Stimulated activated naive CD8-positive, alpha-beta T cell treated with anti-CD3 and anti-CD28 coated beads, Interleukin-15, Interleukin-2, amounts not matched to agents 100 U/mL and 50 U/mL, for 24 hours (primary cell): ENCODE results near the gene OTOS.

ENCODE experiments used
- ATAC-seq: fragments of 150-1000 bp; cut with Tn5 transposase; one replicate; pipeline ENCODE4 v1.10.0; 2021
- DNase-seq: peaks from one replicate; pipeline ENCODE4 v3.0.0; 2021

The OTOS gene

GRCh38 chr2:240151477-240152031, 11.1 kb upstream of the OTOS start:
- ATAC-seq, result no peak

DNA sequence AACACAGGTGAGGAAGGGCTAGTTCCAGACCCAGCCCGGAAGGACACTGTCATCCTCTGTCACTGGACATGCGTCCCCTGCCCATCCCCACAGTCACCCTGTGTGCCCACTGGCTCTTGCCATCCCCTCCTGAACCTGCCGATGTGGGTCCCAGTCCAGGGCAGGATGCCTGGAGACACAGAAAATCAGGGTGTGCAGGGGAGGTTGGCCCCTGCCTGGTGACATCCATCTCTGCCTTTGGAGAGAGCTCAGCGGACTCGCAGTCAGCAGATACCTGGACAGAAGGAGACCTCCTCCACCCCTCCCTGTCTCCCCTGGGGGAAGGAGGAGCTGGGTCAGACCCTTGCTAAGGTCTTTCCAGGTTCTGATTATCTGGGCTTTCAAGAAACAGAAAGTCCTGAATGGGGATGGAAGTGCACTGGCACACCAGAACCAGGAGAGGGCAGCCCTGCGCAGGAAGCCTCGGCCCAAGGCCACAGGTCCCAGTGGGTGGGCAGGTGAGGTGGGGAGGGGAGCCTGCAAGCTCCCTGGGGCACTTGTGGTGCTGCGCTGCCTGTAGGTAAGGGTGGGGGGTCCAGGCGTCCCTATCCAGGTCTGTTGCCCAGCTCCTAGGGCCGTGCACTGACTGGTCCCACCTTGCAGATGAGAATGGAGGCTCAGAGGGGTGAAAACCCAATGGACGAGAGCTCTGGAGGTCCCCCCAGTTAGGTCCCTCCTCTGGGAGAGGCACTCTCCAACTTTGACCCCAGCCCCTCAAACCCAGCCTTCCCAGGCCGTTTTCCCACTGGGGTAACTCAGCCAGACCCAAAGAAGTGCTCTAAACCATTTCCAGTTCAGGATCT, 9.7 kb upstream of the OTOS start:
- DNase-seq, result peak; percentile 45

More at GRCh38 chr2:240151477-240152031, 11.1 kb upstream of the OTOS start:
- no peak for DNase-seq

GRCh38 chr2:240147911-240148587, 7.6 kb upstream of the OTOS start:
- ATAC-seq (no peak), DNase-seq (no peak)

More for the DNA sequence above, 9.7 kb upstream of the OTOS start:
- peak; percentile 30 for ATAC-seq

DNA sequence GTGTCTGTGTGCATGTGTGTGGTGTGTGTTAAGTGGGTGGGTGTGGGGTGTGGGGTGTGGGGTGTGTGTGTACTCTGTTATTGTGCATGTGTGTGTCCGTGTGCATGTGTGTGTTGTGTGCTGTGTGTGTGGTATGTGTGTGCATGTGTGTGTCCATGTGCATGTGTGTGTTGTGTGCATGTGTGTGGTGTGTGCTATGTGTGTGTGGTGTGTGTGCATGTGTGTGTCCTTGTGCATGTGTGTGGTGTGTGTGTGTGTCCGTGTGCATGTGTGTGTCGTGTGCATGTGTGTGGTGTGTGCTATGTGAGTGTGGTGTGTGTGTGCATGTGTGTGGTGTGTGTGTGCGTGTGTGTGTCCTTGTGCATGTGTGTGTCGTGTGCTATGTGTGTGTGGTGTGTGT, 6.9 kb upstream of the OTOS start:
- DNase-seq, result no peak

DNA sequence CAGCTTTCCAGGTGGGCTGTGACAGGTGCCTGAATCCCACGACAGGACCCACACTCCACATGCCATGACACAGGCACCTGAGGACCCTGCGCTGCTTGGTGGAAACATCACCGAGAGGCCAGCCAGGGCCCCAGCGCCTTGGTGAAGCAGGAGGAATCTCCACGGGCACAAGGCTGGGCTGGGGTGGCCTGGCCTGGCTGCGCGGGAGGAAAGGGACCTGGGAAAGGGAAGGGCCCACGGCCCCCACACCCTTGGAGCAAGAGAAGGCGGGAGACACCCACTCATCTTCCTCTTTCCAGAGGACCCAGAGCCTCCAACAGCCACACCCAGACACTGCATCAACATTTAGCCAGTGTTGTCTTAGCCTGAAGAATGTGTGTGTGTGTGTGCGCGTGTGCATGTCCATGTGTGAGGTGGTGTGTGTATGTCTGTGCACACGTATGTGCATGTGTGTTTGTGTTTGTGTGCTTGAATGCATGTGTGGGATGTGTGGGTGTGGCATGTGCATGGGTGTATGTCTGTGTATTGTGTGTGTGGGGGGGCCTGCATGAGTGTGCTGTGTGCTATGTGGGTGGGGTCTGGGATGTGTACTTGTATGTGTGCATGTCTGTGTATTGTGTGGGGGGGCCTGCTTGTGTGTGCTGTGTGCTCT, 6.3 kb upstream of the OTOS start:
- DNase-seq (no peak), ATAC-seq (no peak)

More for the DNA sequence above, 6.9 kb upstream of the OTOS start:
- no peak for ATAC-seq

DNA sequence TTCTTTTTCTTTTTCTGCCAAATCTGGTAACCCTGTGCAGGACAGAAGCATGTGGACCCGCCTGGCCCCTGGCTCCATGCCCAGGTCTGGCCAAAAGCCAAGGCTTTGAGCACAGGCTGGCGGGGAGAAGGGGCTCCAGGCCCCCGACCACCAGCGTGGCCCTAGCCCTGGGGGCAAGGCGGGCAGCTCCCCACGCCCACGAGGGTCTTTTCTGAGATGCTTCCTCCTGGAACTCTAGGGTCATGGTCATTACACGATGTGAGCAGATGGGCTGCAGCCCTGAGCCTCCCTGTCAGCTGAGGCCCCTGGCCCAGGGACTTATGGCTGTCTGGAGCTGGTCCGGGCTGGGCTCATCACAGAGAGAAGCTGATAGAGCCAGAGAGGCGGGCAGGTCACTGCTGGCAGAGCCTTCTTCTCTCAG, 5.7 kb upstream of the OTOS start:
- no peak for ATAC-seq
- DNase-seq, result no peak

DNA sequence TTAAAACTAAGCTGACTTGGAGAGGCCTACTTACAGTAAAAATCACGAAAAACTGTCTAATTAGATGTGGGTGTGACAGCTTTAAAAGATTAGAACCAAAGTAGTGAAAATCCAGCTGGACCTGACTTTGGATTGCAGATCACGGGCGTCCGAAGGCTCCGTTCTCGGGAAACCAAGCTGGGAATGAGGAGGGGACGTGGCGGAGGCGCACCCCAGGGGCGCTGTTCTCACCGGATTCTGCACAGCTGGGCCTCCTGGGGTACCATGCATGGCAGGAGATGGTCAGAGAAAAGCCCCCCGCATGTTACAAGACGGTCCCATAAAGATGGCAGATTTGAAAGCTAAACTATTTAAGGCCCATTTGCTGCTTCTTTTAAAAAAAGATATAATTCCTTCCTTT, 5.0 kb upstream of the OTOS start:
- no peak for DNase-seq
- no peak for ATAC-seq

GRCh38 chr2:240144649-240145261, 4.3 kb upstream of the OTOS start:
- no peak for ATAC-seq

GRCh38 chr2:240143801-240144648, 3.6 kb upstream of the OTOS start:
- ATAC-seq (peak; percentile 82), DNase-seq (peak; percentile 85)

More at GRCh38 chr2:240144649-240145261, 4.3 kb upstream of the OTOS start:
- no peak for DNase-seq

DNA sequence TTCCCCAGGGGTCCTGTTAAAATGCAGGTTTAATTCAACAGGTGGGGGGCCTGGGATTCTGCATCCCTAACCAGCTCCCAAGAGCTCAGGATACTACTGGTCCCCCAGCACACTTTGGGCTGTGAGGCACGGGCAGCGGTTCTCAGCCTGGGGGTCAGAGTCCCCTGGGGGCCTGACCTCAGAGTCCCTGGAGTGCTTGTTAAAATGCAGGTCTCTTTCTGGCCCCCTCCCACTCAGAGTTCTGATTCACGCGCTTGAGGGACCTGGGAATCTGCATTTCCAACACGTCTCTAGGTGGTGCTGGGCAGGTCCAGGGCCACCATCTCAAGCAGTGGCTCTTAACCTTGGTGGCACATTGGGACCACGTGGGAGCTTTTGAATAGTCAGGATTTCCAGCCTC, 2.8 kb upstream of the OTOS start:
- DNase-seq (no peak), ATAC-seq (no peak)

DNA sequence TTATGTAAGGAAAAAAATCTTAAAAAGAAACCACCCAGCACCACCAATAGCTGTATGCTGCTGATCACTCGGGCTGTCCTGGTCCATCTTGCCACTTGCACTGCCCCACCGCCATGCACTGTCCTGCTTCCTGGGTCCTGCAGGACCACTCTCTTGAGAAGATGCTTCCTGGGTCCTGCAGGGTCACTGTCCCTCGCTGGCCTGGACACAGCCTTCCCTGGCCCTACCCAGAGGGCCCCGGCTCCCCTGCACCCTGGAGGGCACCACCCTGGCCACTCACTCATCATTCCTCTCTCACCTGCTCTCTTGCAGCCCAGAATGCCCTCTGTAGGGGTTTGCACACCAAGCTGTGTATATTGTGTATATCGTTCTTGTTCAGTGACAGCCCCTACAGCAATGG, 2.4 kb upstream of the OTOS start:
- ATAC-seq (no peak), DNase-seq (no peak)

DNA sequence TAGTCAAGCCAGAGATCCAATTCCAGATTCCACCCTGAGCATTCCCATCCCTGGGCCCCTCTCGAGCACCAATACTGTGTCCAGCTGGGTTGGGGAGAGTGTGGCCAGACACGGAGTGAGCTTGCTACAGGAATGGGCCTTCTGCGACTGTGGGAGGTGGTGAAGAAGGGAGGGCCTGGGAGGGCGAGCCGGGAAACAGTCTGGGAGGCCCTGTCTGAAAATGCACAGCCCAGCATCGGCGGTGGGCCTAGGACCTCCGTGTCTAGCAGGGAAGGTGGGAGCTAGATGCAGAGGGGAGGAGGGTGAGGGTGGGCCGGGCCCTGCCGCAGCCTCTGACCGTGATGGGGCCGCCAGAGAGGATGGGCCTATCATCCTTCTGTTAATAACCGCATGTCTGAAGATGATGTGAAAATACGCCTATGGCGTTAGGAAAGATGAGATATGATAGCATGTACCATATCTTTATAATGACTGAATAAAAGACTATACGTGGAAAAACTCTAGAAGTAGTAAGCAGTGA, 1.9 kb upstream of the OTOS start:
- no peak for ATAC-seq
- DNase-seq, result no peak

DNA sequence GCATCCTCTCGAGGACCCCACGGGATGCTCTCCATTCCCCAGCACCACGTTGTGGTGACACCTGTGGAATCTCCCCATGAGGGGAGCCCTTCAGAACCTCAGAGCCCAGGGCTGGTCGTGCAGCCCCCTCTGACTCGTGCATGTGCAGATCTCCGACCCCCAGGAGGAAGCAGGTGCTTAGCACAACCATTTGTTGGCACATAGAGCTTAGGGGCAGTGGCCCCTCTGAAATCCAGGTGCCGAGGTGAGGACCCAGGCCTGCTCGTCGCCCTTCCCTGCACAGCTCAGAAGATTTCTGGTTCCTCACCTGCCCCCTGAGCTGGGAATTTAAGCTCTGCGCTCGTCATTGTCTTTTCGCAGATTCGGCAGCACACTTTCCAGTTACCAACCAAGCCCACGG, 1.3 kb upstream of the OTOS start:
- DNase-seq (no peak), ATAC-seq (no peak)

GRCh38 chr2:240140920-240141319, 462 bp upstream of the OTOS start:
- ATAC-seq (no peak), DNase-seq (no peak)

GRCh38 chr2:240139666-240140393, 628 bp downstream of the OTOS start:
- no peak for ATAC-seq
- no peak for DNase-seq

- DNase-seq, result no peak
These were observed 1.4 kb downstream of the OTOS start for GRCh38 chr2:240139011-240139441.

DNA sequence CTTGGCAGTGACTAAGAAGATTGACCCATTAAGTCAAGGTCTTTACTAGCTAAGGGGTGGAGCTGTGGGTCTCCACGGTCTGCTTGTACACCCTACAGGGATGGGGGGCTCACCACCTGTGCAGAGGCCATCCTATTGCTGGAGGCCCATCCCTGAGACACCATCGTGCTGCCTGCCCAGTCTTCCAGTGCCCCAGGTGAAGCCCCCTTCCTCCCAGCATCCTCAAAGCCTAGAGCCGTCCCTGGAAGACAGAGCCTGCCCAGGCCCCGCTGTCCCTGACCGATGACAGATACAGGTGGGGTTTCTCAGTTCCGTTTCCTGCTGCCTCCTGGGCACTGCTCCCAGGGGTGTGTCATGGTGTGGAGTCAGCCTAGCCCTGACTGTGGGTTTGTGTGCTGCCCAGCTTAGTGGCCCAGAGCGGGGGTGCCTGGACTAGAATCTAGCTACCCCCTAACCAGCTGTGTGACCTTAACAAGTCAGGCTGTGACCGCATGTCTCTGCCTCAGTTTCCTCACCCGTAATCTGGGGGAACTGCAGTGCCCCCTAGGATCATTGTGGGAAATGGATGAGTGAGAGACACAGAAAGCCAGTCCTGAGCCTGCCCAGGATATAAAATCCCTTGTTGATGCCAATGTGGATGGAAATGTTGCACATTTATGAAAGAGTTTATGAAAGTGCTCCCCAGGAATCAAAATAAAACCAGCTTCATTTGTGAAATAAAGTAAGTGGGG, 2.0 kb downstream of the OTOS start:
- ATAC-seq (no peak), DNase-seq (no peak)

More at GRCh38 chr2:240139011-240139441, 1.4 kb downstream of the OTOS start:
- no peak for ATAC-seq

DNA sequence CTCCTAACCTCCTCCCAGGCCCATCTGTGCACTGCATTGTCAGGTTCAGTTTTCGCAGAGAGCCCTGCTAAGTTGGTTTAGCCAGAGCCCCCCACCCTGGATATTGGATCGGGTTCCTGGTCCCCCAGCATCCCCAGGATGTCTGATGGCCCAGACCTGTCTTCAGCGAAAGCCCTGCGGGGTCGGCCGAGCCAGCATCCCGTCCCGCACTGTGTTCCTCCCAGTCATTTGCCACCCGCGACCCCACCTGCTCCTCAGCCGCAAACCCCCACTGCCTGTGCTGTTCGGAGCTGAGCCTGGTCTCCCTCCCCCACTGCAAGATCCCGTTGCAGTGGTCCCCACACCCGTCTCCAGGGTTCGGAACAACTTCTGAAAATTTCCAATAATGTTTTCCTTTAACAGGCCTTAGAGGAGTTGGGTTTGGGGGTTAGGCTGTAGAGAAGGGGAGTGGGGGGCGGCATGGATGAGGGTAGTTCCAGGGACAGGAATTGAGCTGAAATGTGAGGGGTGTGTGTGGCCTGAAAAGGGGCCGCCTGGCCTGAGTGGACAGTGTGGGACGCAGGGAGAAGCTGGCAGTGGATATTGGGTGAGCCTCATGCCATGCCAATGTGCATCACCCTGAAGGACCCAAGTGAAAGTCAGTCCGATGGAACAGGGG, 2.7 kb downstream of the OTOS start:
- DNase-seq, result no peak
- ATAC-seq, result no peak
